Lower leg skin (tissue), 3 donors: ENCODE data around the gene MMS22L.

Source experiments
- CTCF ChIP-seq, 3 donors: fragments of 450-650 bp; IDR thresholded peaks; one replicate each; pipeline ENCODE4 v1.5.1; 2016; ENCODE audit warnings: antibody characterized with exemption in 3 of 3, mild to moderate bottlenecking in 3 of 3, moderate library complexity in 2 of 3
- POLR2A ChIP-seq, 2 donors: fragments of 450-650 bp; IDR thresholded peaks; one replicate each; pipeline ENCODE4 v1.6.1; 2016 to 2017; ENCODE audit warnings: antibody characterized with exemption in 2 of 2, mild to moderate bottlenecking in 1 of 2, moderate library complexity in 1 of 2

GRCh38 chr6:97129106-97129505, 153.9 kb downstream of the MMS22L start:
- no peak for TF ChIP-seq CTCF (IDR thresholded peaks at IDR 0.05)
- TF ChIP-seq POLR2A (IDR thresholded peaks at IDR 0.05): no peak
